Lower leg skin (tissue), 4 donors: ENCODE results near the gene FOXC2. TPM values are rescaled to one million over a fixed set of nuclear protein-coding genes. Genes with fewer than 3 reads are reported as not detected.

Experiments used
- DNase-seq, 2 donors: peaks; one replicate each; pipeline ENCODE4 v3.0.0-alpha.2; 2019; ENCODE audit warnings: low spot score in 2 of 2
- H3K4me3 ChIP-seq: fragments of 200-600 bp; sonication (generic); 2 replicates; pipeline ENCODE4 v1.5.1; 2017; ENCODE audit warnings: mild to moderate bottlenecking, low read depth; ENCODE audit not compliant: poor library complexity, severe bottlenecking
- POLR2A ChIP-seq, 2 donors: fragments of 450-650 bp; IDR thresholded peaks; one replicate each; pipeline ENCODE4 v1.6.1; 2016 to 2017; ENCODE audit warnings: antibody characterized with exemption in 2 of 2, mild to moderate bottlenecking in 1 of 2, moderate library complexity in 1 of 2
- WGBS, 2 donors: methylation state at CpG; one replicate each; pipeline ENCODE4 v1.1.5; 2018; 5-methylcytosine and 5-hydroxymethylcytosine counted together
- intact Hi-C: fragments of 100-400 bp; cut with DNase I; formaldehyde crosslinking; loops from one replicate; pipeline ENCODE4 v1.15.0; 2023; ENCODE audit warnings: low total_unique reads
- total RNA-seq, 4 donors: library from RNA; depleted of rRNA; stranded (reverse); fragments of >200 nt; gene quantifications; one replicate each; pipeline ENCODE4 v1.1.0, GENCODE V29; 2016
- TF ChIP-seq, protein P1 (sequence below), 3 donors: fragments of 450-650 bp; IDR thresholded peaks; one replicate each; pipeline ENCODE4 v1.5.1; 2016; ENCODE audit warnings: antibody characterized with exemption in 3 of 3, mild to moderate bottlenecking in 3 of 3, moderate library complexity in 2 of 3

Gene FOXC2
- total RNA-seq, 4 donors from 2014 or later, result 0.16 to 0.32 (median 0.17) TPM; not detected in 1

DNA sequence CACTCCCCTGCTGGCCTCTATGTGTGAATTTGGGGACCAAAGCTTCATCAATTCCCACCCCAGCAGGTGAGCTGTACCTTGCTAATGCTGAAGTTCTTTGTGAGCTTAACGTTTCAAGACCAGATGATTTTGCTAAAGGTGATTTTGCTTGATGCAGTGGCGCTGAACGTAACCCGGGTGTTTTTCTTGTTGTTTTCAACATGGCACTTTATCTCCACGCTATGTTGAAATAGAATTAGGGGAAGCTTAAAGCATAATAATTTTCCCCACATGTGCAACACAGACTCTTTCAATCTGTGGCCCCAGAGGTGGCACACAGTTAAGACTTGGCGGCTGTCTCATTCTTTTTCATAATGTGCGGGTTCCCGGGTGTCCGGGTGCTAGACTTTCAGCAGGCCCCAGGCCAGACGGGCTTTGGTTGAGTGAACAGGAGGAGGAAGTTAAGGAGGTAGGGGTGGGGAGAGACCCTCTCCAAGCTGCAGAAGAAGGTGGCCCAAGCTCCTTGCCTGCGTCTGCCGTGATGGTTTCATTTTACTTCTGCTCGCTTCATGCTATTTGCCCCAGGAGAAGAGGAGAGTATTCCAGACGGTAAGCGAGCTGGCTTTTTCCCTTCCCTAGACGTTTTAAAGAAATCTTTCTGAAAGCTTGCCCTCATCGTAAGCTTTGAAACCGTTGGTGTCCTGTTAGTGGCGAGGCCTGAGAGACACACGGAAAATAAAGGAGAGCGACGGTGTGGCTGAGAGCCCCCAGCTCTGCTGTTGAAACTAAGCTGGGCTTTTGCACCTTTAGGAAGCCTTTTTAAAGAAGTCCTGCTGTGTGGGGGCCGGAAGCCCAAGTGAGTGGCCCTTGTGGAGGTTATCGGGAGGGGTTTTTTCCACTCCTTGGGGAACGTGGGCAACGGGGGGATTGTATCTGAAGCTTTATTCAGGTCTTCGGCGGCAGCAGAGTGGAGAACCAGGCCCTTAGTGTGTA, 4.2 kb downstream of the FOXC2 start:
- no peak for DNase-seq
- WGBS, 2 donors, result 66 to 70% methylated on average over 28 of the region's 28 CpGs
- H3K4me3 ChIP-seq, result no peak overlapping the region
- TF ChIP-seq, protein P1, sequence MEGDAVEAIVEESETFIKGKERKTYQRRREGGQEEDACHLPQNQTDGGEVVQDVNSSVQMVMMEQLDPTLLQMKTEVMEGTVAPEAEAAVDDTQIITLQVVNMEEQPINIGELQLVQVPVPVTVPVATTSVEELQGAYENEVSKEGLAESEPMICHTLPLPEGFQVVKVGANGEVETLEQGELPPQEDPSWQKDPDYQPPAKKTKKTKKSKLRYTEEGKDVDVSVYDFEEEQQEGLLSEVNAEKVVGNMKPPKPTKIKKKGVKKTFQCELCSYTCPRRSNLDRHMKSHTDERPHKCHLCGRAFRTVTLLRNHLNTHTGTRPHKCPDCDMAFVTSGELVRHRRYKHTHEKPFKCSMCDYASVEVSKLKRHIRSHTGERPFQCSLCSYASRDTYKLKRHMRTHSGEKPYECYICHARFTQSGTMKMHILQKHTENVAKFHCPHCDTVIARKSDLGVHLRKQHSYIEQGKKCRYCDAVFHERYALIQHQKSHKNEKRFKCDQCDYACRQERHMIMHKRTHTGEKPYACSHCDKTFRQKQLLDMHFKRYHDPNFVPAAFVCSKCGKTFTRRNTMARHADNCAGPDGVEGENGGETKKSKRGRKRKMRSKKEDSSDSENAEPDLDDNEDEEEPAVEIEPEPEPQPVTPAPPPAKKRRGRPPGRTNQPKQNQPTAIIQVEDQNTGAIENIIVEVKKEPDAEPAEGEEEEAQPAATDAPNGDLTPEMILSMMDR (IDR thresholded peaks at IDR 0.05), result no peak
- TF ChIP-seq POLR2A (IDR thresholded peaks at IDR 0.05), result no peak
- intact Hi-C loops, result no loop called here

DNA sequence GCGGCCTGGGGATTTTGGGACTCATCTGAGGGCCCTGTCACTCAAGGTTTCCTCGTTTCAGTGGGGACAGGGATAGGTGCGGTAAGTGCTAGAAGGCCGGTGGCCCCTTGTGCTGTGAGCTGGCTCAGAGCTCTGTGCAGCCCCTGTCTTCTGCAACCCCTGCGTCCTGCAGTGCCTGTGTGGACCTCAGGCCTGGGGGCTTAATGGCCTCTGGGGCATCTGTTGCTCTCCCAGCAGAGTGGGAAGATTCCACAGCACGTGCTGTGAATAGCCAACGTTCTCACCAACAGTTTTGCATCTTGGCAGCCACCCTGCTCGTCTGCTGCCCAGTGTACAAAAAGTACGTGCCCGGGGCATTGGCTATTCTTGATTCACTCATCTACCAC, 4.9 kb downstream of the FOXC2 start:
- intact Hi-C loops, result no loop called here
- 64 to 75% methylated on average over 10 of the region's 10 CpGs for WGBS, 2 donors
- TF ChIP-seq POLR2A (IDR thresholded peaks at IDR 0.05), result no peak
- TF ChIP-seq, protein P1 (IDR thresholded peaks at IDR 0.05), result no peak
- no peak for DNase-seq
- no peak overlapping the region for H3K4me3 ChIP-seq

DNA sequence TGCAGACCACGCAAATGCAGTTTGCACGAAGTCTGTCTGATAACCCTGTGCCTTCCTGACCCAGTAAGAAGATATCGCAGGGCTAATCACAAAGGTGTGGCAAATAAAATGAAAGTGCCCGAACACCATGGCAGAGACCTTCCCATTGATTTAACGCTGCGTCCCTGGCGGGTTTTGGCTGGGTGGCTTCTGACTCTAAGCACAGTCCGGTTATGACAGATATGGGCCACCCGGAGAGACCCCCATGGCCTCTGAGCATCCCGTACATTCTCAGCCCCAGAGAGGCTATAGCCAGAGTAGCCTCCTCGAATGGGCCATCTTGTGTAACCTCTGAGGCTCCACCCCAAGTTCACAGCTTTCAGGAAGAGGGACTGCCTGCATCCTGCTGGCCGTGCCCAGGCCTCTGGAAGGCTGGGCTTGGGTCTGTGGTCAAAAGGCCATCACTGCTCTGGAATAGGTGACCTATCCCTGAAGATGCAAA, 5.5 kb downstream of the FOXC2 start:
- no peak for DNase-seq
- TF ChIP-seq, protein P1 (IDR thresholded peaks at IDR 0.05), result no peak
- TF ChIP-seq POLR2A (IDR thresholded peaks at IDR 0.05), result no peak
- intact Hi-C loops, result no loop called here
- WGBS, 2 donors, result 52 to 79% methylated on average over 12 of the region's 12 CpGs
- no peak overlapping the region for H3K4me3 ChIP-seq

DNA sequence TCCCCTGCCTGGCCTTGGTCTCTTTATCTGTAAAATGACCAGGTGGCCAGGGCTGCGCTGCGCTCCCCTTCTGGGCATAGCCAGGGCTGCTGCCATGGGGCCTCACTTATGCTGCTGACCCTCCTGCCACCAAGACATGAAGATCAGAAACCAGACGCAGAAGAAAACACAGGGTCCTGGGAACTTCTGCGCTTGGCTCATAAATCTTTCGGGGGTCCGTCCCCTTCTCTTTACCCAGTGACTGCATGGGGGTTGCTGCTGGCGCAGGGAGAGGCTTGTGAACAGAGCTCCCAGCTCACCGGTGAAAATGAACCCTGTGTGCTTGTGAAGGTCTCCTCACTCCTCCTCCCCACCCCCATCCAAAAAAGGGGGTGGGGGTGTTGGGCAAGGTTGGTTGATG, 6.0 kb downstream of the FOXC2 start:
- WGBS, 2 donors, result 53 to 62% methylated on average over 8 of the region's 8 CpGs
- TF ChIP-seq POLR2A (IDR thresholded peaks at IDR 0.05), result no peak
- TF ChIP-seq, protein P1 (IDR thresholded peaks at IDR 0.05), result no peak
- DNase-seq, result no peak
- no peak overlapping the region for H3K4me3 ChIP-seq
- intact Hi-C loops, result no loop called here

DNA sequence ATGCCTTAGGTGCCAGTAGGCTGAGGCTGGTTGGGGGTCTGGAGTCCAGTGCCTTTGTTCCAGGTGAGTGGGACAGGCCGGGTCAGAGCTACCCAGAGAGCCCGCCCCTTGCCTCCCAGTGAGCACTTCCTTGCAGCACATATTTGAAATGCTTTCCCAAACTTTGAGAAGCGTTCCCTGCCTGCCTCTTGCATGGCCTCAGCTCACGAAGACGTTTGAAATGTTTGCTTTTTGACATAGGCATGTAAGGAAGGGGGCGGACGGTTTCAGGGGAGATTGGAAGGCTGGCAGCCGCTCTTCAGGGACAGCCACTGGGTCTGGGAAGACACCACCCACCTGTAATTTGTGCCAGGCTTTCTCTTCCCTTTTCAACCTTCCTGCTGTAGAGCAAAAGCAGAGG, 6.6 kb downstream of the FOXC2 start:
- no peak for DNase-seq
- intact Hi-C loops, result no loop called here
- no peak overlapping the region for H3K4me3 ChIP-seq
- TF ChIP-seq POLR2A (IDR thresholded peaks at IDR 0.05), result no peak
- TF ChIP-seq, protein P1 (IDR thresholded peaks at IDR 0.05), result no peak
- 57 to 61% methylated on average over 8 of the region's 8 CpGs for WGBS, 2 donors
